Measurements from ENCODE around the gene ACSL1. TPM values are rescaled to one million over a fixed set of nuclear protein-coding genes. Genes with fewer than 3 reads are reported as not detected.
"Not testable (repeated sequence)": the region's sequence is repeated elsewhere in the genome, so short reads cannot be mapped to it uniquely, and the experiment has no call there.

Gene ACSL1
- total RNA-seq, 1 donor from 2014 or later, result 38.0 TPM

DNA sequence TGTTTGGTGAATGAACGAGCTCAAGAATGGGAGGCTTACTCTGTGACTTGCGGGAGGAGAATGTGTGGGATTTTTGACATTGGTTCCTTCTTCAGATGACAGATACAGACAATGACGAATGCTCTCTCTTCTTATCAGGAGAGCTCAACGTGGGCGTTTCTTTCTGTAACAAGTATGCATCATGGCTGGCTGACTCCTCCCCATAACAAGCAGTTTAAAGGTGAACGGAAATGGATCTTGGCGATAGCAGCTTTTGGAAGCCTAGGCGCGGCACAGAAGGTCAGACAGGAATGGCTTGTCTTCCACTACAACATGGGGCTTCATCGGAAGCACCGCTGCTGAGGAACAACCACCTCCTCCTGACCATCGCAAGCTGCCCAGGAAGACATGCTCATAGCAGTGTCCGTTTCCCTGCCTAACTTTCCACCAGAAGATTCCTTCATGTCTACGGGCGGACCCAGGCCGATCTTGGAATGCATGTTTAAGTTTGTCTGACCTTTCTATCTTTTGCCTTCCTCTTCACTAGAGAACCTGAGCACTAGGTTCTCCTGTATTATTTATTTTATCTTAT, 18.3 kb upstream of the ACSL1 start:
- intact Hi-C loops (cut with micrococcal nuclease), result no loop called here

DNA sequence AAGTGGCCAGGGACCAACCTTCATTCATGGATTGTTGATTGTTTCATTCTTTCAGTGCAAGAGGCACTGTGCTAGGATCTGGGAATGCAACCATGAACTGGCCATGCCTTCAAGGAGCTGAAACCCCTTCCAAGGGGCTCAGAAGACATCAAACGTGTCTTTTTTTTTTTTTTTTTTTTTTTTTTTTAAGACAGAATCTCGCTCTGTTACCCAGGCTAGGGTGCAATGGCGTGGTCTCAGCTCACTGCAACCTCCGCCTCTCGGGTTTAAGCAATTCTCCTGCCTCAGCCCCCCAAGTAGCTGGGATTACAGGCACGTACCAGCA, 13.3 kb upstream of the ACSL1 start:
- intact Hi-C loops (cut with micrococcal nuclease), result not testable (repeated sequence)

DNA sequence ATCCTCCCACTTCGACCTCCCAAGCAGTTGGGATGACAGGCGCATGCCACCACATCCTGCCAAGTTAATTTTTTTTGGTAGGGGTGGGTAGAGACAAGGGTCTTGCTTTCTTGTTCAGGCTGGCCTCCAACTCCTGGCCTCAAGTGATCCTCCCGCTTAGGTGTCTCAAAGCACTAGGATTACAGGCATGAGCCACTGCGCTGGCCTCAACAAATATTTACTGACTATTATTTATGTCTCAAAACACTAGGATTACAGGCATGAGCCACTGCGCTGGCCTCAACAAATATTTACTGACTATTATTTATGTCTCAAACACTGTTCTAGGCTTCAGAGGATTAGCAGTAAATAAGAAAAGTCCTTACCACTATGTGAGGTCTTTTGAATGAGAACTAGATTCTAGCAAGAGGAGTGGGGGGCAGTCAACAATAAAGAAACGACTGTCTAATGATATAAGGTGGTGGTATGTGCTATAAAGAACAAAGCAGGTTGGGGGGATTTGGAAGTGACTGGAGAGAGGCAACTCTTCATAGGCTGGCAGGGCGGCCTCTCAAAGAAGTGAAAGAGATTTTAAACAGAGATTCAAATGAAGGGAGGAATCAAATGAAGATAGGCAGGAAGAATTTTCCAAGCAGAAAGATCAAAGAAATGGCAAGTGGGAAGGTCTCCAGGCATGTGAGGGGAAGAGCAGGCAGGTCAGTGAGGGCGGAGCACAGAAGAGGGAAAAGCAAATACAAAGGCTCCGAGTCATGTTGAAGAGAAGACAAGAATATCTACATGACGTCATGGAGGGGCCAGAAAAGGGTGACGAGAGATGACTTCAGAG, 12.7 kb upstream of the ACSL1 start:
- intact Hi-C loops (cut with micrococcal nuclease), result no loop called here

DNA sequence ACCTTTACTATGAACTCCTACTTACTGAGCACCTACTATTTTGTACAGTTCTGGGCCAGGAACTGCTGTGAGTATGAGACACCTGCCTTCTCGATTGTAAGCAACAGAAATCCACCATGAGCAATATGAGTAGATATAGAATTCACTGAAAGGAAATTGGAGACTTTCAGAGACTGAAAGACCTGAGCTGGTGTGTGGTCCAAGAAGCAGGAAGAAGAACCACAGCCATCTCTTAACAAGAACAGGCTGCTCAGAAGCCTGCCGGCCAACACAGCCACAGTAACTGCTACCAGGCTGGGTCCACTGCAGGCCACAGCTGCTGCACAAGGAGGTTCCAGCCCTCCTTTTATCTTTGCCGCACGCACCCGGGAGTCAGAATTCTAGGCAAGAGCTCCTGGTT, 10.8 kb upstream of the ACSL1 start:
- intact Hi-C loops (cut with micrococcal nuclease), result no loop called here

DNA sequence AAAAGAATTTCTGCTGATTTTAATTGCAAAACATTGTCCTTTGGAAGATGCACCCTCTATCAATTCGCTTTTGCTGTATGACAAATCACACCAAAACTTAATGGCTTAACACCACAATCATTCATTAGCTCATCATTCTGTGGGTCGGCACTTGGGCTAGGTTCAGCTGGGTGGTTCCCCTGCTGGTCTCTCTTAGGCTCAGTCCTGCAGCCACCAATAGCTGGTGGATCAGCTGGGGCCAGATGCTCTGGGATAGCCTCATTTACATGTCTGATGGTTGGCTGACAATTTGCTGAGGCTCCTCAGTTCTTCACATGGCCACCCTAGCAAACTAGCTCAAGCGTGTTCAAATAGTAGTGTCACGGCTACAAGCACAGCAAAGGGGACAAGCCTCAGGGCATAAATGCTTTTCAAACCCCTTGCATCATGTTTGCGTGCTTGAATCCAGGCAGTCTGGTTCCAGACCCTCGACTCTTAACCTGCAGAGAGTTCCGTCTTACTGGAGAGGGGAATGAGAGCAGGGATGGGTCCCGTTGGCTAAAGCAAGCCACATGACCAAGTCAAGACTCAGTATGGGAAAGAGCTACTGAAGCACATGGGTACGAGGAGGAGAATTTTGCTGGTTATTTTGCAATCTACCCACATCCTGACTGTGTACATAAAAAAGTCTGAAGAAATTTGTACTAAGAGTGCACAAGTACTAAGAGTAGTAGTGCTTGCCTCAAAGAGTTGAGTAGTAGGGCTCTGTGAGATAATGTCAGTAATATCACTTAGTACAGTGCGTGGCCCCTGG, 7.5 kb upstream of the ACSL1 start:
- intact Hi-C loops (cut with micrococcal nuclease), result no loop called here

DNA sequence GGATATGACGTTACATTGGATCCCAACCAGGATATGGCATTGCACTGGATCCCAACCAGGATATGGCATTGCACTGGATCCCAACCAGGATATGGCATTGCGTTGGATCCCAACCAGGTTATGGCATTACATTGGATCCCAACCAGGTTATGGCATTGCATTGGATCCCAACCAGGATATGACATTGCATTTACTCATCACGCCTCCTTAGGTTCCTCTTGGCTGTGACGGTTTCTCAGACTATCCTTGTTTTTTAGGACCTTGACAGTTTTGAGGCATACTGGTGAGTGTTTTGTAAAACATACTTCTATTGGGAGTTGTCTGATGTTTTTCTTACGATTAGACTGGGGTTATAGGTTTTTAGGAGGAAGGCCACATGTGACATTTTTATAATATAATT, 5.4 kb upstream of the ACSL1 start:
- intact Hi-C loops (cut with micrococcal nuclease), result no loop called here

DNA sequence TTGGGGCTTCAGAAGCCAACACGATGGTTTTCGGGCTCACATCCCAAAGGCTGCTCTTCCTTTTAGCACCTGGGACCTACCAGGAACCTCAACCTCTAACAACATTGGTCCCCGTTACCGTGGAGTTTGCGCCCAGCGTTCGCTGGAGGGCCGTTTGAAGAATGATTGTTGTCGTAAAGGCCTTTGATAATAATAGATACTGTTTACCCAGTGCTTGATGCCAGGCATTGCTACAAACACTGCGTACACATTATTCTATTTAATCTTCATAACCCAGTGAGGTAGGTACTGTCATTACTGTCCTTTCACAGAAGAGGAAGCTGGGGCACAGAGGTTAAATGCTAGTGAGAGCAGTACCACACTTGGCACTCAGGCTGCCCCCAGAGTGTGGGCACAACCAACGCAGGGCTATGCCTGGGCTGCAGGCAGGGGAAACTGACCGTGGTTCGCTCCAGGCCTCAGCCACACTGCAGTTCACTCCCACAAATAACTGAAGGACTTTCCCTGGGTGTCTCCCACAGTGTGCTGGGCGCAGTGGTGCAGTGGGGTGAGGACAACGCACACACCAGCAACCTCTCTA, 1.0 kb upstream of the ACSL1 start:
- intact Hi-C loops (cut with micrococcal nuclease), result loop anchor here (1.0 to 10.0 kb wide), 15 partner anchors 22 to 1909 kb away; partner anchors contain the start of genes CASP3, CCDC110, CDKN2AIP and CENPU

DNA sequence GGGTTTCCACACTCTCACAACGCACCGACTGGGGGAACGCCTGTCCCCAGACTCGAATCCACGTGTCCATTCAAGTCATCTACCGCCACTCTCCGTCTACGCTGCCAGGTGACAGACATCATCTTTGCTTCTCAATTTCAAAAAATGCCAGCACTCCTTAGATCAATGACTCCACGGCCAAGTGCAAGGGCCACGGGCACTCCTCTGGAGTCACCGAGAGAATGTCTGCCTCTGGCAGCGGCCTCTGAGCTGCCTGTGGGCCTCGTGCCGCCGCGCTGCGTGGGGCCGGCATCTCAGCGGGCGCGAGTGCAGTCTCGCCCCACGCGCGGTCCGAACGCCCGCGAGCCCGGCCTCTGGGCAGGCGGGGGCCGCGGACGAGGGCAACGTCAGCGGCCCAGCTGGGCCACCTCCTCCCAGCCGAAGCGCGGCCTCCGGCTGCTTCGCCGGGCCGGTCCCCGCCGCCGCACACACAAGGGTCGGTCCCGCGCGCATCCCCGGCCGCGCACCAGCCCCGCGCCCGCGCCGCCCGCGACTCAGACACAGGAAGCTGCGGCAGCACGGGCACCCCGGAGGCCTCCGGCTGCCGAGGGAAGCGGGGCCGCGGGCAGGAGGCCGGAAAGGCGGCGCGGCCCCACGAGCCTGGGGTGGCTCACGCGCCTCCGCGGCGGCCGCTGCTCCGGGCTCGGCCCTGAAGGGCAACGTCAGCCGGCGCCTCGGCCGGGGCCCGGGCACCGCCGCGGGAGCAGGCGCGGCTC, 450 bp downstream of the ACSL1 start:
- intact Hi-C loops (cut with micrococcal nuclease), result loop anchor here (1.0 to 10.0 kb wide), 13 partner anchors 33 to 1908 kb away; partner anchors contain the start of genes CDKN2AIP, CFAP97, CYP4V2 and DCTD

DNA sequence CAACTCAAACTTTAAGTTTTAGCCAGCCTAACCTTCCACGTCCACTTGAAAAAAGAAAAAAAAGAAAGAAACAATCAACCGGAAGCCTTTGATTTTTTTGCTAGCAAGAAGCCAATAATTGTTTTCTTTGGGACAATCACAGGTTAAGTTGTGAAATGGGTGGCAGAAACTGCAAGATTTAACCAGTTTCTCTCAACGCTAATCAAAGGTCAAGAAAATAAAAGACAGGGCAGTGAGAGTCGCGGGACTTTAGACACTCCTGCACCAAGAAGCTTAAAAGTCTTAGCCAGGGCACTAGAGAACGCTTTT, 1.0 kb downstream of the ACSL1 start:
- intact Hi-C loops (cut with micrococcal nuclease), result loop anchor here (1.0 to 10.0 kb wide), 14 partner anchors 32 to 1907 kb away; partner anchors contain the start of genes CDKN2AIP, CFAP97, CYP4V2 and DCTD

DNA sequence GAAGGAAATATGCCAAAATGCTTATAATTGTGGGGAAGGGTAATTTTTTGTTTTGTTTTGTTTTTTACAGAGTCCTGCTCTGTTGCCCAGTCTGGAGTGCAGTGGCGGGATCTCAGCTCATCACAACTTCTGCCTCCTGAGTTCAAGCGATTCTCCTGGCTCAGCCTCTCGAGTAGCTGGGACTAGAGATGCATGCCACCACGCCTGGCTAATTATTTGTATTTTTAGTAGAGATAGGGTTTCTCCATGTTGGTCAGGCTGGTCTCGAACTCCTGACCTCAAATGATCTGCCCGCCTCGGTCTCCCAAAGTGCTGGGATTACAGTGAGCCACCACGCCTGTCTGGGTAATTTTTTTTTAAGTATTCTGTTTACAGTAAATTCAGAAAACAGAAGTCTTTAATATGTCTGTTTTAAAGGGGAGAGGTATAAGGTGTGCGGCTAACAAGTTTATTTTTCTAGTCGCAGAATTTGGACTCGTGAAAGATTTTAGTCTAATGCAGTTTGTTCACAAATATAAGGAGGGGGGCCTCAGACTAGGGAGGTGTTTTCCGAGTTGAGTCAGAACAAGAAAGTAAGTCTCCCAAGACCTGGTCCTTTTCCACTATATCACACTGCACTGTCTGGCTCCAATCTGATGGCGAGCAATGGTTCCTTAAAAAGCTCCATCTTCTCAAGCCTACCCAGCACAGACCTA, 1.5 kb downstream of the ACSL1 start:
- intact Hi-C loops (cut with micrococcal nuclease), result loop anchor here (2.0 to 10.0 kb wide), 7 partner anchors 31 to 1379 kb away; partner anchors contain the start of genes CDKN2AIP, CFAP97 and LRP2BP

DNA sequence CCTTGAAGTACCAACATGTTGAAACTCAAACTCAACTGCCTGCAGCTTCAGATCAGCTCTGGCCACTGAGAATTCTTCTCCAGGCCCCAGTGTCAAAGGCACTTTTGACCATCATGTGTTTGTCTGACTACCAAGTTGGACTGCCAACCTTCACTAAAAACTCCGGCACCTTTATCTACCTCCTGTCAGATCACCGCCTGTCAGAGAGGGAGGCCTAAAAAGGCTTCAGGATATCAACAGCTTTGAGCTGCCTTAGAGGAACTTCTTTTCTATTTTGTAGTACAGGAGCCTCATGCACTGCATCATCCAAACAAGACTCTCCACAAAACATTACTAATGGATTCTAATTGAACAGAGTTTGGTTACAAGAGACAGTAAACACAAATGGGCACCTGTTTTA, 2.8 kb downstream of the ACSL1 start:
- intact Hi-C loops (cut with micrococcal nuclease), result loop anchor here (5.0 to 10.0 kb wide), 2 partner anchors 541 to 1378 kb away; partner anchors contain the start of gene CDKN2AIP

DNA sequence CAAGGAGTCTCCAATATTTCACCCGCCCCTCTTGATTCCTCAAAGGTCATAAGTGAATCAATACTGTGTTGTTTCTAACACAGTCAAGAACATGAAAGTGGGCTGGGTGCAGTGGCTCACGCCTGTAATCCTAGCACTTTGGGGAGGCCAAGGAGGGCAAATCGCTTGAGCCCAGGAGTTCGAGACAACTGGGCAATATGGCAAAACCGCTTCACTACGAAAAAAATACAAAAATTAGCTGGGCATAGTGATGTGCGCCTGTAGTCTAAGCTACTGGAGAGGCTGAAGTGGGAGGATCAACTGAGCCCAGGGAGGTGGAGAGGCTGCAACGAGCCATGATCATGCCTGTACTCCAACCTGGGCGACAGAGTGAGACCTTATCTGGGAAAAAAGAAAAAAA, 3.4 kb downstream of the ACSL1 start:
- intact Hi-C loops (cut with micrococcal nuclease), result loop anchor here (5.0 to 10.0 kb wide), 2 partner anchors 540 to 1378 kb away; partner anchors contain the start of gene CDKN2AIP

DNA sequence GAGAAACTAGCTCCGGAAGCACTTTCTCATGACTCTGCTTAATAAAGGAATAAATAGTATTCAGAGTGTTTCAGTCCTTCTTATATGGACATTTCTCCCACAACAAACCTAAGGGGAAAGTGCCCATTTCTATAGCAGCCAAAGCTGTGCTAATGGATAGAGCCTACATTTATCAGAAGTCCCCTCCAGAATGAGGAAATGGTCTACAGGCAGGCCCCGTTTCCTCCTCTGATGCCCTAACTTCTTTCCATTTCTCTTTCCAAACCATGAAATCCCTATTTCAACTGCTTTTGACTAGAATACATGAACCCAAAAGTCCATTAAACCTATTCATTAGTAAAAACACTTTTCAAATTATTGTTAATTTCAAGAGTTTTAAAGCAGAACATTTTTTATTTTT, 4.5 kb downstream of the ACSL1 start:
- intact Hi-C loops (cut with micrococcal nuclease), result loop anchor here (5.0 to 10.0 kb wide), 2 partner anchors 539 to 1376 kb away; partner anchors contain the start of gene CDKN2AIP

DNA sequence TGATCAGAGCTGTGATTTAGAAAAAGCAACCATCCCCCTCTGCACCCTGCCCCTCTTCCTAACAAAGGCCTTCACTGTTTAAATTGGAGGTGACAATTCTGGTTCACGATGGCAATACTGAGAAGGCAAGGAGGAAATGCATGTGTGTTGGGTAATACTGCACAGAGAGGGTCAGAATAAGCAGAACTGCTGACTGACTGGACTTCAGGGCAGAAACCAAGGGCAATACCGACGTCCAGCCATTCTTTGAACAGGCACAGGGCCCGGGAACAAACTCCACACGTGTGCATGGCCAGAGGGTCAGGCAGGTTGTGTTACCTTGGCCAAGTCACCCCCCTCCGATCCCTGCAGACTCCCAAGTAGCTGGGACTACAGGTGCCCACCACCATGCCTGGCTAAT, 6.0 kb downstream of the ACSL1 start:
- intact Hi-C loops (cut with micrococcal nuclease), result loop anchor here (1.0 to 10.0 kb wide), 4 partner anchors 33 to 1375 kb away; partner anchors contain the start of gene CDKN2AIP

DNA sequence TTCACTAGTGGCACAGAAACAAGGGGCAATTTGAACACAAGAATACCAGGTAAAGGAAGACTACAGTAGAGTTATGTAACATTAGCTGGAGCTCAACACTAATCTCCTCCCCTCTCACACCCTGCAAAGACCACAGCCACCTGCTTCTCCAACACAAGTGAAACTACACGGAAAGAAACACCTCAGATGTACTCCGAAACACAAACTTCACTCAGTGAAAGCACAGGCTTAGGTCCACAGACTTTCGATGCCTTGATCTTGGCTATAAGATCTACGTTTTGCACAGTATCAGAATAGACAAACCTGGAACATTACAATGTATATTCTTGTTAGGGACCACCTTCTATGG, 7.6 kb downstream of the ACSL1 start:
- intact Hi-C loops (cut with micrococcal nuclease), result loop anchor here (5.0 kb wide), 1 partner anchor 34 kb away; no protein-coding TSS in a partner anchor

DNA sequence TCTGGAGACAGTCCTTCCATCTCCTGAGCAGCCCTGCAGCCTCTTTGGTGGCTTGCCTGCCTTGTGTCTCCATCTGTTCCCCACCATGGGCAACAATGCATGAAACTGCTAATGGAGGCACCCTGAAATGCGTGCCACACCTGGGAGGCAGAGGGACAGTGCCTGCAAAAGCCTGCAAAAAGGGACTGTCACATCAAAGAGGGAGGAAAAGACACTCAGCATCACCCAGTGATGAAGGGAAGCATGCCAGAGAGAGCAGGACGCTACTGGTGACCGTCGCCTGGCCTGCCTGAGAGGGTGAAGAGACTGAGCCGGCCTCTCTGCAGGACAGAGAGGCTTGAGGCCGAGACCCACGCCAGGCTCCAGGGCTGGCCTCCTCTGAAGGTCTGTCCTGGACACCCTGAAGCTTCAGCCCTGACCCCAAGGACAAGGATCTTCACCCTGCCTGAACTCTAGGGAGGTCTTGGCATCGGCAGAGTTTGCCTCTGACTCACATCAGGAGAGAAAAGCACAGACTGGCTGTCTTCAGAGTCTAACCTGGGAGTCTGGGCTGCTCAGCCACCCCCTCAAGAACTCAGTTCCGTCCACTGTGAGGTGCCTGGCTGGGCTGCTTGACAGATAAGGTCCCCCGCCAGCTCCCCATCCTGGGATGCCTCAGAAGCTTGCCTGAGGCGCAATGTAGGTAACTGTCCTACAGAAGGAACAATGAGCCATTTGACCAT, 8.1 kb downstream of the ACSL1 start:
- intact Hi-C loops (cut with micrococcal nuclease), result loop anchor here (5.0 kb wide), 1 partner anchor 35 kb away; no protein-coding TSS in a partner anchor

DNA sequence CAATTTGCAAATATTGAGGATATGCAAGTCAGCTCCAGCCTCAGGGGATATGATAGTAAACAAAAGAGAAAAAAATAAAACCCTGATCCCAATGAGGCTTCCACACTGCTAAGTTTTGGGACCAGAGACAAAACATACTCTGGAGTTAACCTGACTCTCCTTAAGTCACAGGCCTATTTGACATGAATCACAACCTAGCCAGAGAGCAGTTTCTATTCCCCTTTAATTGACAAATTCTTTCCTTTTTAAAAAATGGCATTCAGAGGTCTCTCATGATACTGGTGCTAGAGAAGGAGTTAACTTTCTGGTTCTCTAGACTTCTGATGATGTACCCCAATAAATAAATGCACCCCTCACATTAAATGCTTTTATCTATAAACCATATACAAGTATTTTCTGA, 8.8 kb downstream of the ACSL1 start:
- intact Hi-C loops (cut with micrococcal nuclease), result loop anchor here (5.0 kb wide), 1 partner anchor 35 kb away; no protein-coding TSS in a partner anchor

DNA sequence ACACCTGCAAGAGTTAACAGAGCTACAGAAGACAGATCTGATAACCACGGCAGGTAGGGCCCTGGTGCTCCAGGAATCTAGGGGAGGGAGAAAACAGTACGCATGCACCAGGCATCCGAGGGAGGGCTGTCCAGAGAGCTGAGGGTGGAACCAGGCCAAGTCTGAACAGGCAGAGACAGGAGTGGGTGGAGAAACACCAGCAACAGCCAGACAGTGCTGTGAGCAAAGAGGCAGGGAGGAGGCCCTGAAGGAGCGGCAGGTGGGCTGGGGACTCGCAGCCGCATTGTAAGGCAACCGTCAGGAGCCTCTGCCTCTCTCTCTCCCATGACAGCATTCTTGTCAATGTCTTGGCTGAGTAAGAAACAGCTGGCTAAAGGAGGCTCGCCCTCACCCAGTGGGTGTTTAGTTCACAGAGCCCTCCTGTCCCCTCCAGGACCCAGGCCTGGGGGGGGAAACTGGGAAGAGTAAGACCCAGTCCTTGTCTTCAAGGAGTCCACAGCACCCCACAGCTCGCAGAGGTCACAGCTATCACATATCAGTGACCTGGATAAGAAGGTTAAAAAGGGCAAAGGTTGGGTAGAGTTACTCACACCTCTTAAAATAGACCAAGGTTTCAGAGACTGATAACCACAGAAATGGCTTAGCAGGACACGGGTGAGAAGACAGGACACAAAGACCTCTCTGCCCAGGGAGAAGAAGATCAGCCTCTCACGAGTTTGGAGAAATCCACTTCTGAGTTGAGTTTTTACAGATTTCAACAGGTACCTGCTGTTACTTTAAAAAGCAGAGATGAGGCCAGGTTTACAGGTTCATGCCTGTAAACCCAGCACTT, 10.5 kb downstream of the ACSL1 start:
- intact Hi-C loops (cut with micrococcal nuclease), result loop anchor here (5.0 kb wide), 1 partner anchor 37 kb away; no protein-coding TSS in a partner anchor
